ENCODE measurements around the gene SNW1.

- TF ChIP-seq CTCF (IDR thresholded peaks at IDR 0.05) (no peak), POLR2AphosphoS5 (IDR thresholded peaks at IDR 0.05; ENCODE audit: insufficient read depth in 1 of 2, low read depth in 1 of 2) (no peak)
Measured at GRCh38 chr14:77782202-77782601, 21.2 kb upstream of the SNW1 start.
